B cell (primary cell): ENCODE measurements around the gene ARHGEF7.

Source experiments
- CTCF ChIP-seq: fragments of 200-600 bp; IDR thresholded peaks from one replicate; pipeline ENCODE4 v1.8.0; 2022; ENCODE audit warnings: antibody characterized with exemption, mild to moderate bottlenecking
- EZH2 ChIP-seq: IDR thresholded peaks from 2 replicates; pipeline ENCODE4 v1.6.1; 2012; ENCODE audit warnings: borderline replicate concordance, low read depth, mild to moderate bottlenecking, moderate library complexity, low read length; ENCODE audit not compliant: insufficient read depth, poor library complexity, severe bottlenecking

GRCh38 chr13:111171629-111172028, 56.5 kb downstream of the ARHGEF7 start:
- no peak for TF ChIP-seq CTCF
- no peak for TF ChIP-seq EZH2
